ENCODE results near the gene RNASE4. TPM values are rescaled to one million over a fixed set of nuclear protein-coding genes. Genes with fewer than 3 reads are reported as not detected.

Gene RNASE4
- total RNA-seq, 1 donor from 2014 or later: 6.3 TPM

DNA sequence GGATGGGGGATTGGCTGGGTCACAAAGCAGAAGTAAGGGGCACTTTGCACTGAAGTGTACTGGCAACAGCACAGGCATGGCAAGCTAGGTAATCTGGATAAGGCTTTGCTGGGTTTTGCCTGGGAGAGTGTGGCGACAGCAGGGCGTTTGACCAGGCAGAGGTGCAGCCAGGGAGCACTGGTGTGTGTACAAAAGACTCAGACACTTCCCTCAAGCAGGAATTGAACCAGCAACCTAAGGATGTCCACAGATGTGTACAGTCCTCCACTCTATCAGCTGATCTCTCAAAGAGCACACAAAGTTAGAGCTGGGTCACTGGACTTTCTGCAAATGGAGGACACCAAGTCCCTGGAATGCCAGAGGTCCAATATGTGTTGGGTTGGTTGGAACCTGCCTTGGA lies 15.4 kb upstream of the RNASE4 start:
- Histone ChIP-seq H3K36me3 (ENCODE audit: insufficient read depth, low read length) (no peaks in the 10 kb centered on the region), H3K79me2 (ENCODE audit: insufficient read depth, low read length) (no peaks in the 10 kb centered on the region), H3K9ac (ENCODE audit: low read length) (no peak overlapping the region), H3K9me3 (ENCODE audit: insufficient read depth, low read depth, low read length) (no peaks in the 10 kb centered on the region), H3K27me3 (ENCODE audit: insufficient read depth, low read length) (no peaks in the 10 kb centered on the region), H2AFZ (ENCODE audit: low read depth, low read length) (no peak overlapping the region), H3K4me2 (ENCODE audit: low read length) (no peak overlapping the region), H3K4me1 (ENCODE audit: insufficient read depth, low read length) (no peaks in the 10 kb centered on the region), H4K20me1 (ENCODE audit: insufficient read depth, low read length) (no peaks in the 10 kb centered on the region), H3K4me3 (ENCODE audit: insufficient read depth, low read depth, low read length) (no peak overlapping the region), H3K27ac (ENCODE audit: low read depth, low read length) (no peak overlapping the region)
- H3K27me3 Mint-ChIP-seq (ENCODE audit: low read depth, unreplicated experiment): peaks cover 31% of the 10 kb centered on the region
- H3K36me3 Mint-ChIP-seq (ENCODE audit: low read depth, unreplicated experiment): no peaks in the 10 kb centered on the region
- H3K4me1 Mint-ChIP-seq (ENCODE audit: low read depth, unreplicated experiment): no peaks in the 10 kb centered on the region
- TF ChIP-seq, protein P1, sequence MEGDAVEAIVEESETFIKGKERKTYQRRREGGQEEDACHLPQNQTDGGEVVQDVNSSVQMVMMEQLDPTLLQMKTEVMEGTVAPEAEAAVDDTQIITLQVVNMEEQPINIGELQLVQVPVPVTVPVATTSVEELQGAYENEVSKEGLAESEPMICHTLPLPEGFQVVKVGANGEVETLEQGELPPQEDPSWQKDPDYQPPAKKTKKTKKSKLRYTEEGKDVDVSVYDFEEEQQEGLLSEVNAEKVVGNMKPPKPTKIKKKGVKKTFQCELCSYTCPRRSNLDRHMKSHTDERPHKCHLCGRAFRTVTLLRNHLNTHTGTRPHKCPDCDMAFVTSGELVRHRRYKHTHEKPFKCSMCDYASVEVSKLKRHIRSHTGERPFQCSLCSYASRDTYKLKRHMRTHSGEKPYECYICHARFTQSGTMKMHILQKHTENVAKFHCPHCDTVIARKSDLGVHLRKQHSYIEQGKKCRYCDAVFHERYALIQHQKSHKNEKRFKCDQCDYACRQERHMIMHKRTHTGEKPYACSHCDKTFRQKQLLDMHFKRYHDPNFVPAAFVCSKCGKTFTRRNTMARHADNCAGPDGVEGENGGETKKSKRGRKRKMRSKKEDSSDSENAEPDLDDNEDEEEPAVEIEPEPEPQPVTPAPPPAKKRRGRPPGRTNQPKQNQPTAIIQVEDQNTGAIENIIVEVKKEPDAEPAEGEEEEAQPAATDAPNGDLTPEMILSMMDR (IDR thresholded peaks at IDR 0.05; ENCODE audit: insufficient read depth, low read depth, low read length): no peak
- no peak for TF ChIP-seq EZH2 (IDR thresholded peaks at IDR 0.05; ENCODE audit: insufficient read depth, low read length)
- FAIRE-seq: no peak
- no peak overlapping the region for H3K27ac Mint-ChIP-seq (ENCODE audit: unreplicated experiment)
- H3K9me3 Mint-ChIP-seq (ENCODE audit: unreplicated experiment): peaks cover 3% of the 10 kb centered on the region
- no peak overlapping the region for H3K4me3 Mint-ChIP-seq (ENCODE audit: unreplicated experiment)
- DNase-seq (ENCODE audit: low read depth): no peak

DNA sequence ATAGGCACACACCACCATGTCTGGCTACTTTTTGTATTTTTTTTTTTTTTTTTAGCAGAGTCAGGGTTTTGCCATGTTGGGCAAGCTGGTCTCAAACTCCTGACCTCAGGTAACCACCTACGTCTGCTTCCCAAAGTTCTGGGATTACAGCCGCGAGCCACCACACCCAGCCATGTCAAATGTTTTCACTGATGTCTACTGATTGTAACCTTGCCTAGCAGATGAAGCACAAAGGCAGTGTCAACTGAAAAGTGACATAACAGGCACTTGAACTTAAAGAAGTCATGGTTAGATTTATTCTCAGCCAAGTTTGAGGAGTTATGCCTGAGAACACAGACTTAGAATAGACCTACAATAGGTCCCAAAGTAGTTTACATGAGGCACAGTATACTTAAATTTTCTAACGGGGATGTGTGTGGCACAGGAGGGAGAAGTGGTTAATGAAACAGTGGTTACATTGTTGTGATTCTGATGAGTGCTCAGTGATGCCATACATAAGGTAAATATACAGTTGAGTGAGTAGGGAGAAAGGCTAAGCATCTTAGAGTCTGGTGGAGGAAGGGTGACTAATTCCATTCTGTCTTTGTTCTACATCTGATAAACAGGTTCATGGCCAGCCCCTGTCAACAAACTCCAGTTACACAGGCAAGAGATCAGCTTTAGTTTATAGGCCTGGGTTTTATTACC lies 12.6 kb upstream of the RNASE4 start:
- no peaks in the 10 kb centered on the region for H3K36me3 ChIP-seq (ENCODE audit: insufficient read depth, low read length)
- no peak for FAIRE-seq
- H3K27ac ChIP-seq (ENCODE audit: low read depth, low read length): no peak overlapping the region
- no peaks in the 10 kb centered on the region for H3K4me1 Mint-ChIP-seq (ENCODE audit: low read depth, unreplicated experiment)
- no peak overlapping the region for H3K9ac ChIP-seq (ENCODE audit: low read length)
- peaks cover 3% of the 10 kb centered on the region for H3K27me3 ChIP-seq (ENCODE audit: insufficient read depth, low read length)
- no peaks in the 10 kb centered on the region for H4K20me1 ChIP-seq (ENCODE audit: insufficient read depth, low read length)
- H3K36me3 Mint-ChIP-seq (ENCODE audit: low read depth, unreplicated experiment): no peaks in the 10 kb centered on the region
- H3K4me1 ChIP-seq (ENCODE audit: insufficient read depth, low read length): no peaks in the 10 kb centered on the region
- no peak overlapping the region for H3K4me3 ChIP-seq (ENCODE audit: insufficient read depth, low read depth, low read length)
- peaks cover 3% of the 10 kb centered on the region for H3K9me3 Mint-ChIP-seq (ENCODE audit: unreplicated experiment)
- no peak overlapping the region for H3K4me3 Mint-ChIP-seq (ENCODE audit: unreplicated experiment)
- H3K9me3 ChIP-seq (ENCODE audit: insufficient read depth, low read depth, low read length): no peaks in the 10 kb centered on the region
- H3K27me3 Mint-ChIP-seq (ENCODE audit: low read depth, unreplicated experiment): peaks cover 26% of the 10 kb centered on the region
- no peak overlapping the region for H3K4me2 ChIP-seq (ENCODE audit: low read length)
- no peak overlapping the region for H2AFZ ChIP-seq (ENCODE audit: low read depth, low read length)
- TF ChIP-seq EZH2 (IDR thresholded peaks at IDR 0.05; ENCODE audit: insufficient read depth, low read length): no peak
- TF ChIP-seq, protein P1 (IDR thresholded peaks at IDR 0.05; ENCODE audit: insufficient read depth, low read depth, low read length): no peak
- no peaks in the 10 kb centered on the region for H3K79me2 ChIP-seq (ENCODE audit: insufficient read depth, low read length)
- no peak overlapping the region for H3K27ac Mint-ChIP-seq (ENCODE audit: unreplicated experiment)
- DNase-seq (ENCODE audit: low read depth): no peak

DNA sequence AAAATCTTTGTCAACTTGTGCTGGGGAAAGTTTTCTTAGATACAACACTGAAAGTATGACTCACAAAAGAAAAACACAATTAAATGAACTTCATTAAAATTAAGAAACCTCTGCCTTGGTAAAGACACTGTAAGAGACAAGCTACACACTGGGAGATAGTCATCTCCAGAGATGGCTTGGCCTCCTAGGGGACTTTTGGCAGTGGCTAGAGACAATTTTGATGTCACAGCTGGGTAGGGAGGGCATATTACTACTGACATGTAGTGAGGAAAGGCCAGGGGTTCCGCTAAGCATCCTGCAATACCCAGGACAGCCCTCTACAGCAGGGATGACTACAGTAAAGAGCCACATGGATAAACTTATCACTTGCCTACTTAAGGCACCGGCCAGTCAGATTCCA lies 8.7 kb upstream of the RNASE4 start:
- H3K27me3 Mint-ChIP-seq (ENCODE audit: low read depth, unreplicated experiment): peaks cover 9% of the 10 kb centered on the region
- Histone ChIP-seq H3K4me2 (ENCODE audit: low read length) (no peak overlapping the region), H3K36me3 (ENCODE audit: insufficient read depth, low read length) (no peaks in the 10 kb centered on the region), H3K79me2 (ENCODE audit: insufficient read depth, low read length) (no peaks in the 10 kb centered on the region), H3K4me3 (ENCODE audit: insufficient read depth, low read depth, low read length) (no peak overlapping the region), H3K9ac (ENCODE audit: low read length) (no peak overlapping the region), H2AFZ (ENCODE audit: low read depth, low read length) (no peak overlapping the region), H3K4me1 (ENCODE audit: insufficient read depth, low read length) (peaks cover 3% of the 10 kb centered on the region), H3K27ac (ENCODE audit: low read depth, low read length) (no peak overlapping the region), H3K27me3 (ENCODE audit: insufficient read depth, low read length) (peaks cover 3% of the 10 kb centered on the region), H3K9me3 (ENCODE audit: insufficient read depth, low read depth, low read length) (no peaks in the 10 kb centered on the region), H4K20me1 (ENCODE audit: insufficient read depth, low read length) (no peaks in the 10 kb centered on the region)
- DNase-seq (ENCODE audit: low read depth) (no peak), FAIRE-seq (no peak)
- no peak for TF ChIP-seq EZH2 (IDR thresholded peaks at IDR 0.05; ENCODE audit: insufficient read depth, low read length)
- TF ChIP-seq, protein P1 (IDR thresholded peaks at IDR 0.05; ENCODE audit: insufficient read depth, low read depth, low read length): no peak
- no peaks in the 10 kb centered on the region for H3K36me3 Mint-ChIP-seq (ENCODE audit: low read depth, unreplicated experiment)
- H3K4me1 Mint-ChIP-seq (ENCODE audit: low read depth, unreplicated experiment): peaks cover 5% of the 10 kb centered on the region
- H3K27ac Mint-ChIP-seq (ENCODE audit: unreplicated experiment): peak overlapping the region; percentile 34
- H3K9me3 Mint-ChIP-seq (ENCODE audit: unreplicated experiment): no peaks in the 10 kb centered on the region
- no peak overlapping the region for H3K4me3 Mint-ChIP-seq (ENCODE audit: unreplicated experiment)

Measured in astrocyte (in vitro differentiated cells and primary cell).